ENCODE data around the gene FBXO44. TPM values are rescaled to one million over a fixed set of nuclear protein-coding genes. Genes with fewer than 3 reads are reported as not detected.
A peak's percentile ranks its signal among the peaks of the same experiment; 100 is the strongest.

FBXO44 gene
- polyA plus RNA-seq, 1 donor from 2014 or later = 119 TPM

DNA sequence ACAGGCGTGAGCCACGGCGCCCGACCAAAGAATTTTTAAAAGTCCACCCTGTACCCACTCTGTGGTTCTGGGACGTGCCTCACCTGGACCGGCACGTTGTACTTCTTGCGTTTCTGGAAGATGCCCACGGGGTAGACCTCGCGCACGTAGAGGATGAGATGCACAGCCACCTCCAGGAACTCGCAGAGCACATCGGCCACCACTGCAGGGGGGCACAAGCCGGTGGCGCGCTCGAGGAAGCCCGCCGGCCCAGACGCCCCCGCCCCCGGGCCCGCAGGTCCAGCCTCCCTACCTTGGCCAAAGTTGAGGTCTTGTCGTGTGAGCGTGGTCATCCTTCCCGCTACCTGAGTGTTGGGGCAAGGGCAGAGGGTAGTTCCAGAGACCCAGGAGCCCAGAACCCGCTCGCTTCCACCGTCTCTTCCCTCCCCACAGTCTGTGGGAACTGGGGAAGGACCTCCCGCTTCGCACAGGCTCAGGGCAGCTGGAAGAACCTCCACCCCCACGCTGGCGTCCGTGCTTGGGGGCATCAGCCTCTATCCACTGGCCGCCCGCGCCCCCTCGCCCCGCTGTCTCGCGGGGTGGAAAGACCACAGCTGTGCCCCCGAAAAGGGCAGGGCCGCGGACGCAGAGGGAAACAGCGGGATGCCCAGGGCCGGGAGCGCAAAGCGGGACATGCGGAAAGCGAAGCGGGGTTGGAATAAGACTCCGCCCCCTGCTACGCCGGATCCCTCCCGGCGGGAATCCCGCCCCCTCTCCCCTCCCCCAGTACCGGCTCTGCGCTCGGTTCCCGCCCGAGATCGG is 25.8 kb downstream of the FBXO44 start:
- H3K27me3 ChIP-seq (ENCODE audit: insufficient read depth, low read depth, low read length) = no peaks in the 10 kb centered on the region
- no peaks in the 10 kb centered on the region for H4K20me1 ChIP-seq (ENCODE audit: insufficient read depth)
- H3F3A ChIP-seq (ENCODE audit: insufficient read depth, low read length, poor library complexity, severe bottlenecking) = peaks cover 12% of the 10 kb centered on the region
- TF ChIP-seq MXI1 (conservative IDR thresholded peaks at IDR 0.05; ENCODE audit: poor library complexity, severe bottlenecking) = peak; percentile 67
- no peak for TF ChIP-seq EZH2 (IDR thresholded peaks at IDR 0.05; ENCODE audit: borderline replicate concordance, insufficient read depth, low read length, poor library complexity, severe bottlenecking)
- TF ChIP-seq RAD21 (conservative IDR thresholded peaks at IDR 0.05) = no peak
- TF ChIP-seq, protein P1, sequence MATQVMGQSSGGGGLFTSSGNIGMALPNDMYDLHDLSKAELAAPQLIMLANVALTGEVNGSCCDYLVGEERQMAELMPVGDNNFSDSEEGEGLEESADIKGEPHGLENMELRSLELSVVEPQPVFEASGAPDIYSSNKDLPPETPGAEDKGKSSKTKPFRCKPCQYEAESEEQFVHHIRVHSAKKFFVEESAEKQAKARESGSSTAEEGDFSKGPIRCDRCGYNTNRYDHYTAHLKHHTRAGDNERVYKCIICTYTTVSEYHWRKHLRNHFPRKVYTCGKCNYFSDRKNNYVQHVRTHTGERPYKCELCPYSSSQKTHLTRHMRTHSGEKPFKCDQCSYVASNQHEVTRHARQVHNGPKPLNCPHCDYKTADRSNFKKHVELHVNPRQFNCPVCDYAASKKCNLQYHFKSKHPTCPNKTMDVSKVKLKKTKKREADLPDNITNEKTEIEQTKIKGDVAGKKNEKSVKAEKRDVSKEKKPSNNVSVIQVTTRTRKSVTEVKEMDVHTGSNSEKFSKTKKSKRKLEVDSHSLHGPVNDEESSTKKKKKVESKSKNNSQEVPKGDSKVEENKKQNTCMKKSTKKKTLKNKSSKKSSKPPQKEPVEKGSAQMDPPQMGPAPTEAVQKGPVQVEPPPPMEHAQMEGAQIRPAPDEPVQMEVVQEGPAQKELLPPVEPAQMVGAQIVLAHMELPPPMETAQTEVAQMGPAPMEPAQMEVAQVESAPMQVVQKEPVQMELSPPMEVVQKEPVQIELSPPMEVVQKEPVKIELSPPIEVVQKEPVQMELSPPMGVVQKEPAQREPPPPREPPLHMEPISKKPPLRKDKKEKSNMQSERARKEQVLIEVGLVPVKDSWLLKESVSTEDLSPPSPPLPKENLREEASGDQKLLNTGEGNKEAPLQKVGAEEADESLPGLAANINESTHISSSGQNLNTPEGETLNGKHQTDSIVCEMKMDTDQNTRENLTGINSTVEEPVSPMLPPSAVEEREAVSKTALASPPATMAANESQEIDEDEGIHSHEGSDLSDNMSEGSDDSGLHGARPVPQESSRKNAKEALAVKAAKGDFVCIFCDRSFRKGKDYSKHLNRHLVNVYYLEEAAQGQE (IDR thresholded peaks at IDR 0.05; ENCODE audit: borderline replicate concordance) = peak; percentile 22
- H3K4me2 ChIP-seq (ENCODE audit: low read length) = peak overlapping the region; percentile 78
- H3K79me2 ChIP-seq (replicated peaks; ENCODE audit: insufficient read depth, low read length) = peaks cover 11% of the 10 kb centered on the region
- peak overlapping the region; percentile 45 for H2AFZ ChIP-seq (ENCODE audit: low read depth, low read length)
- H3K4me3 ChIP-seq (ENCODE audit: low read length) = peak overlapping the region; percentile 98
- H3K9ac ChIP-seq (ENCODE audit: low read length) = peak overlapping the region; percentile 81
- H3K36me3 ChIP-seq (ENCODE audit: insufficient read depth, low read length) = no peaks in the 10 kb centered on the region
- no peaks in the 10 kb centered on the region for H3K9me3 ChIP-seq (ENCODE audit: low read length)
- H3K9me2 ChIP-seq (ENCODE audit: insufficient read depth, low read length) = no peaks in the 10 kb centered on the region
- peak overlapping the region; percentile 78 for H3K27ac ChIP-seq (ENCODE audit: low read length)

DNA sequence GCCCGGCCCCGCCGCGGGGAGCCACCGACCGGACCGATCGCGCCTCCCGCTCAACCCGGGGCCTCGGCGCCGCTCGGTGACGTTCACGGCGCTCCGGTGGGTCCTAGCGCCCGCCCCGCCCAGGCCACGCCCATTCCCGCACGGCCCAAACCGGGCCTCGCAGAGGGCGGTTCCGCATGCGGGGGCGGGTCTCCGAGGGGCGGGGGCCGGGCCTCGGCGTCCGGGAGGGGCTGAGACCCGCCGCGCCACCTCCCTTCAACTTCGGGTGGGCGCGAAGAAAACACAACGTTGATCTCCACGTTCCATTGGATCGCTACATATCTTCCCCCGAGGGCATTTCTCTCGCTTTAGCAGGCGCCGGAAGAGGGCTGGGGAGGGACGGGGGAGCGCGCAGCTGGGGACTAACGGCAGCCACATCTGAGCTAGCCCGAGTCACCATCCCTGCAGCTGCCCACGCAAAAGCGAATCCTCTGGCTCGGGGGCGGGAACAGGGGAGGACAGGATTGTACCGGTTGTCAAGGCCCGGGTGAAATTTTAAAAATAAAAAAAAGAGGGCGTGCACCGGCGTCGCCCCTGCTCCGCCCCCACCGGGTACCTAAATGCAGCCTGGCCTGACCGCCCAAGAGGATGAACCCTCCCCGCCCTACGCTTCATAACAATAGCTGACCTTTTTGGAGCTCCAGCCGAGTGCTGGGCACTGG is 26.5 kb downstream of the FBXO44 start, which contains the start of gene MAD2L2:
MAD2L2 (minus strand) TSS at position 78 of the 701 bp plus-strand sequence. CDS start 547 bp downstream, outside the sequence.
- Histone ChIP-seq H3K4me2 (ENCODE audit: low read length) (peak within 1 kb of the TSS; percentile 78), H3F3A (ENCODE audit: insufficient read depth, low read length, poor library complexity, severe bottlenecking) (peaks cover 12% of the 10 kb centered on the region), H3K79me2 (replicated peaks; ENCODE audit: insufficient read depth, low read length) (peaks cover 19% of the 10 kb centered on the region), H2AFZ (ENCODE audit: low read depth, low read length) (peak within 1 kb of the TSS; percentile 58), H3K27me3 (ENCODE audit: insufficient read depth, low read depth, low read length) (no peaks in the 10 kb centered on the region), H4K20me1 (ENCODE audit: insufficient read depth) (no peaks in the 10 kb centered on the region), H3K4me3 (ENCODE audit: low read length) (peak within 1 kb of the TSS; percentile 98), H3K9me3 (ENCODE audit: low read length) (no peaks in the 10 kb centered on the region), H3K9me2 (ENCODE audit: insufficient read depth, low read length) (no peaks in the 10 kb centered on the region), H3K27ac (ENCODE audit: low read length) (peak within 1 kb of the TSS; percentile 78), H3K9ac (ENCODE audit: low read length) (peak within 1 kb of the TSS; percentile 81), H3K36me3 (ENCODE audit: insufficient read depth, low read length) (no peaks in the 10 kb centered on the region)
- TF ChIP-seq POLR2AphosphoS5 (IDR thresholded peaks at IDR 0.05) = peak; percentile 41
- TF ChIP-seq, protein P2, sequence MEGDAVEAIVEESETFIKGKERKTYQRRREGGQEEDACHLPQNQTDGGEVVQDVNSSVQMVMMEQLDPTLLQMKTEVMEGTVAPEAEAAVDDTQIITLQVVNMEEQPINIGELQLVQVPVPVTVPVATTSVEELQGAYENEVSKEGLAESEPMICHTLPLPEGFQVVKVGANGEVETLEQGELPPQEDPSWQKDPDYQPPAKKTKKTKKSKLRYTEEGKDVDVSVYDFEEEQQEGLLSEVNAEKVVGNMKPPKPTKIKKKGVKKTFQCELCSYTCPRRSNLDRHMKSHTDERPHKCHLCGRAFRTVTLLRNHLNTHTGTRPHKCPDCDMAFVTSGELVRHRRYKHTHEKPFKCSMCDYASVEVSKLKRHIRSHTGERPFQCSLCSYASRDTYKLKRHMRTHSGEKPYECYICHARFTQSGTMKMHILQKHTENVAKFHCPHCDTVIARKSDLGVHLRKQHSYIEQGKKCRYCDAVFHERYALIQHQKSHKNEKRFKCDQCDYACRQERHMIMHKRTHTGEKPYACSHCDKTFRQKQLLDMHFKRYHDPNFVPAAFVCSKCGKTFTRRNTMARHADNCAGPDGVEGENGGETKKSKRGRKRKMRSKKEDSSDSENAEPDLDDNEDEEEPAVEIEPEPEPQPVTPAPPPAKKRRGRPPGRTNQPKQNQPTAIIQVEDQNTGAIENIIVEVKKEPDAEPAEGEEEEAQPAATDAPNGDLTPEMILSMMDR (IDR thresholded peaks at IDR 0.05; ENCODE audit: poor library complexity, severe bottlenecking) = no peak
- peak; percentile 50 for TF ChIP-seq EP300 (conservative IDR thresholded peaks at IDR 0.05; ENCODE audit: poor library complexity, severe bottlenecking)
- TF ChIP-seq TAF1 (IDR thresholded peaks at IDR 0.05; ENCODE audit: low read depth) = no peak
- peak; percentile 54 for TF ChIP-seq MXI1 (conservative IDR thresholded peaks at IDR 0.05; ENCODE audit: poor library complexity, severe bottlenecking)
- no peak for TF ChIP-seq EZH2 (IDR thresholded peaks at IDR 0.05; ENCODE audit: borderline replicate concordance, insufficient read depth, low read length, poor library complexity, severe bottlenecking)
- TF ChIP-seq SMC3 (conservative IDR thresholded peaks at IDR 0.05; ENCODE audit: poor library complexity) = no peak
- TF ChIP-seq, protein P1 (IDR thresholded peaks at IDR 0.05; ENCODE audit: borderline replicate concordance) = no peak
- TF ChIP-seq RAD21 (conservative IDR thresholded peaks at IDR 0.05) = no peak
